ENCODE measurements around the gene RTL1.

The RTL1 gene

GRCh38 chr14:100883789-100884101 lies 19.8 kb downstream of the RTL1 start:
- DNase-seq (ENCODE audit: low spot score) = no peak
- TF ChIP-seq, protein P1, sequence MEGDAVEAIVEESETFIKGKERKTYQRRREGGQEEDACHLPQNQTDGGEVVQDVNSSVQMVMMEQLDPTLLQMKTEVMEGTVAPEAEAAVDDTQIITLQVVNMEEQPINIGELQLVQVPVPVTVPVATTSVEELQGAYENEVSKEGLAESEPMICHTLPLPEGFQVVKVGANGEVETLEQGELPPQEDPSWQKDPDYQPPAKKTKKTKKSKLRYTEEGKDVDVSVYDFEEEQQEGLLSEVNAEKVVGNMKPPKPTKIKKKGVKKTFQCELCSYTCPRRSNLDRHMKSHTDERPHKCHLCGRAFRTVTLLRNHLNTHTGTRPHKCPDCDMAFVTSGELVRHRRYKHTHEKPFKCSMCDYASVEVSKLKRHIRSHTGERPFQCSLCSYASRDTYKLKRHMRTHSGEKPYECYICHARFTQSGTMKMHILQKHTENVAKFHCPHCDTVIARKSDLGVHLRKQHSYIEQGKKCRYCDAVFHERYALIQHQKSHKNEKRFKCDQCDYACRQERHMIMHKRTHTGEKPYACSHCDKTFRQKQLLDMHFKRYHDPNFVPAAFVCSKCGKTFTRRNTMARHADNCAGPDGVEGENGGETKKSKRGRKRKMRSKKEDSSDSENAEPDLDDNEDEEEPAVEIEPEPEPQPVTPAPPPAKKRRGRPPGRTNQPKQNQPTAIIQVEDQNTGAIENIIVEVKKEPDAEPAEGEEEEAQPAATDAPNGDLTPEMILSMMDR (IDR thresholded peaks at IDR 0.05; ENCODE audit: borderline replicate concordance, control extremely low read depth, extremely low read depth, insufficient read depth, missing control alignments) = no peak
- in situ Hi-C loops (cut with MboI; ENCODE audit: low sequenced_read_pairs, unreplicated experiment) = no loop called here

DNA sequence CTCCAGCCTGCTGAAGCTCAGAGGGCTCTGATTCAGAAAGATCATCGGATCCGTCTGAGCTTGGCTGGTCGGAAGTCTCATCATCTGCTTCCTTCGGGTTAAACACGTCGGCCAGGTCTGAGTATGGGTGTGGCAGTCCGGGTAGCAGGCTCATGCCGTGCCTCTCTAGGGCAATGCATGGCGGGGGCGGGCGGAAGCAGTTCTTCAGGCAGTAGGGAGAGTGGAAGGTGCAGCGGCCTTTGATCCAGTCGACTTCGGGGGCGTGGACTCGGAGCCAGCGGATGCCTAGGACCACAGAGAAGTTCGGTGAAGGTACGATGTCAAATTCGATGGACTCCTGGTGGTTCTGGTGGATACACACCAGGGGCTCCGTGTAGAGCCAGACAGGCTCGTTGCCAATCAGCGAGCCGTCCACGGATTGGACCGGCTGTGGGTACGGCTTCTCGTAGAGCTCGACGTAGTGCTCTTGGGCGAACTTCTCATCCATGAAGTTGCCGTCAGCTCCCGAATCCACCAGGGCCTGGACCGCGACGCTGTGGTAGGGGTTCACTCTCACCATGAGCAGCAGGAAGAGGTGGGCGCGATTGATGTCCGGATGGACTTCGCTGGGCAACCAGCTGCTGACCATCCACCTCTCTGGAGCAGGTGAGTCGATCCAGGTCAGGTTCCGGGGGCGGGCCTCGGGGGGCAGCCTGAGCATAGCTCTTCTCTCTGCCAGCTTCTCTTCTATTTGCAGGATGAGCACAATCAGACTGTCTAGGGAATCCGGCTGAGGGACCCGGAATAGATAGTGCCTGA lies 20.3 kb downstream of the RTL1 start:
- TF ChIP-seq, protein P1 (IDR thresholded peaks at IDR 0.05; ENCODE audit: borderline replicate concordance, control extremely low read depth, extremely low read depth, insufficient read depth, missing control alignments) = no peak
- in situ Hi-C loops (cut with MboI; ENCODE audit: low sequenced_read_pairs, unreplicated experiment) = no loop called here
- DNase-seq (ENCODE audit: low spot score) = no peak

GRCh38 chr14:100882026-100882967 lies 21.2 kb downstream of the RTL1 start:
- no peak for DNase-seq (ENCODE audit: low spot score)
- TF ChIP-seq, protein P1 (IDR thresholded peaks at IDR 0.05; ENCODE audit: borderline replicate concordance, control extremely low read depth, extremely low read depth, insufficient read depth, missing control alignments) = no peak
- in situ Hi-C loops (cut with MboI; ENCODE audit: low sequenced_read_pairs, unreplicated experiment) = no loop called here

DNA sequence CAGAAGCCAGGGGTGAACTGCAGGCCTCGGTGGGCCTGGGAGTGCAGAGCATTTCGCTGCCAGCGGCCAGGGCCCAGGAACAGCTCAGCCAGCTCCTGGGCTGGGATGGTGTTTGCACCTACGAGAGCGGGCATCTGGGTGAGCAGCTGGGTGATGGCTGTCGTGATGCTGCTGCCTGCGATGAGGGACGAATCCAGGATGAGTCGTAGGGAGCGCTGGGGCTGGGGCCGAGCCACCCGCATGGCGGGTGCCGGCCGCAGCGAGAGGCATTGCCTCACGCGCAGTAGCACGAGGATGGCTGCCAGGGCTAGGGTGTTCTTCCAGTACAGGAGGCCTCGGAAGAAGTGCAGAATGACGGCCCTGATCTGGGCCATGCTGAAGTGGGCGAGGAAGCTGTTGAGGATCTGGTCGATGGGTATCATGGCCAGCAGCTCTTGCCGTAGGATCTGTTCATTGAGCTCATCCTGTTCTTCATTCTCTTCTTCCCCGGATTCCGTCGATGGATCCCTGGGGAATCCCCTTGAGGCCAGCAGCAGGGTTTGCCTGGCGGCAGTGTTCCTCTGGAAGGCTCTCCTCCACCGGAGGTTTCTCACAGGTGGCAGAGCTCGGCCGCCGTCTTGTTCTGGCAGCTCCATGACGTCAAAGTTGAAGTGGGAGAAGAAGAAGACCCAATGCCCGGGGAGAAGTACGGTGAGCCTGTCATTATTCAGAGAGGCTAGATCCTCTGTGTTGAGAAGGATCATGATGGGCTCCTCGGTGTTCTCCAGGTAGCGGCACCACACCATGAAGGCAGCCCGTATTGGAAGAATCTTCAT lies 22.1 kb downstream of the RTL1 start:
- TF ChIP-seq, protein P1 (IDR thresholded peaks at IDR 0.05; ENCODE audit: borderline replicate concordance, control extremely low read depth, extremely low read depth, insufficient read depth, missing control alignments) = no peak
- in situ Hi-C loops (cut with MboI; ENCODE audit: low sequenced_read_pairs, unreplicated experiment) = no loop called here
- no peak for DNase-seq (ENCODE audit: low spot score)

GRCh38 chr14:100880271-100881101 lies 23.0 kb downstream of the RTL1 start:
- no peak for DNase-seq (ENCODE audit: low spot score)
- in situ Hi-C loops (cut with MboI; ENCODE audit: low sequenced_read_pairs, unreplicated experiment) = no loop called here
- TF ChIP-seq, protein P1 (IDR thresholded peaks at IDR 0.05; ENCODE audit: borderline replicate concordance, control extremely low read depth, extremely low read depth, insufficient read depth, missing control alignments) = no peak
